Activated naive CD4-positive, alpha-beta T cell treated with anti-CD3 and anti-CD28 coated beads, Interleukin-2, amount 50 U/mL, for 24 hours (primary cell): ENCODE results near the gene PPP1R37.

Experiments used
- H3K27ac Mint-ChIP-seq: one replicate; pipeline ENCODE4 v1.8.0; 2021; ENCODE audit warnings: mild to moderate bottlenecking, mixed read lengths
- H3K27me3 Mint-ChIP-seq: one replicate; pipeline ENCODE4 v1.8.0; 2021; ENCODE audit warnings: mixed read lengths
- H3K36me3 Mint-ChIP-seq: one replicate; pipeline ENCODE4 v1.8.0; 2021; ENCODE audit warnings: mixed read lengths
- H3K4me1 Mint-ChIP-seq: one replicate; pipeline ENCODE4 v1.8.0; 2021; ENCODE audit warnings: mixed read lengths
- H3K4me3 Mint-ChIP-seq: one replicate; pipeline ENCODE4 v1.8.0; 2021; ENCODE audit warnings: mild to moderate bottlenecking, mixed read lengths
- H3K9me3 Mint-ChIP-seq: one replicate; pipeline ENCODE4 v1.8.0; 2021; ENCODE audit warnings: mixed read lengths

The PPP1R37 gene

DNA sequence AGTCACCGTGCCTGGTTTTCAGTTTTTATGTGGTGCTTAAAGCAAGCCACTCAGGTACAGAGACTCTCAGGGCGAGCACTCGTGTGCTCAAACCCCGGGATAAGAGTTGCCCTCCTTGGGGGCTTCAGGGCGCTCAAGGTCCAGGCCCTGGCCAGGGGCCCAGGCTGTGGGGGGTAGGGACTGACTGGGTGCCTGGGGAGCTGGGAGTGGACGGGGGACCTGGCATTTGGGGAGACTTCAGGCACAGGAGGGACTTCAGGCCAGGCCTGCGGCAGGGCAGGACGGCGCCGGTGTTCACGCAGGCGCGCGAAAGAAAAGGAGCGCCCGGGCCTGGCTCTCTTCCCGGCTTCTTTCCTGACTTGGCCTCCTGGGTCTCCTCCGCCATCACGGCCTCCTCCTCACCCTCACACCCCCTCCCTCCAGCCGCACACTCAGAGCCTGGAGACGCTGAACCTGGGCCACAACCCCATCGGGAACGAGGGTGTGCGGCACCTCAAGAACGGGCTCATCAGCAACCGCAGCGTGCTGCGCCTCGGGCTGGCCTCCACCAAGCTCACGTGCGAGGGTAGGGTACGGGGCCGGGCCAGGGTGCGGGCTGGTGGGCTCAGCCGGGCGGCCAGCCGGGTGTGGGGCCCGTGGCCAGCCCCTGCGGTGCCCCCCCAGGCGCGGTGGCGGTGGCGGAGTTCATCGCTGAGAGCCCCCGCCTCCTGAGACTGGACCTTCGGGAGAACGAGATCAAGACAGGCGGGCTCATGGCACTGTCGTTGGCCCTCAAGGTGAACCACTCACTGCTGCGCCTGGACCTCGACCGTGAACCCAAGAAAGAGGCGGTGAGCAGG, 51.7 kb downstream of the PPP1R37 start:
- Mint-ChIP-seq H3K27me3 (no peaks in the 10 kb centered on the region), H3K27ac (no peak overlapping the region), H3K9me3 (no peaks in the 10 kb centered on the region), H3K4me1 (peaks cover 6% of the 10 kb centered on the region), H3K36me3 (peaks cover 1% of the 10 kb centered on the region), H3K4me3 (no peak overlapping the region)

GRCh38 chr19:45145270-45146189, 52.6 kb downstream of the PPP1R37 start:
- Mint-ChIP-seq H3K4me1 (peaks cover 7% of the 10 kb centered on the region), H3K4me3 (no peak overlapping the region), H3K27me3 (no peaks in the 10 kb centered on the region), H3K9me3 (no peaks in the 10 kb centered on the region), H3K27ac (no peak overlapping the region), H3K36me3 (peaks cover 1% of the 10 kb centered on the region)

GRCh38 chr19:45146251-45146650, 53.3 kb downstream of the PPP1R37 start:
- peaks cover 10% of the 10 kb centered on the region for H3K4me1 Mint-ChIP-seq

DNA sequence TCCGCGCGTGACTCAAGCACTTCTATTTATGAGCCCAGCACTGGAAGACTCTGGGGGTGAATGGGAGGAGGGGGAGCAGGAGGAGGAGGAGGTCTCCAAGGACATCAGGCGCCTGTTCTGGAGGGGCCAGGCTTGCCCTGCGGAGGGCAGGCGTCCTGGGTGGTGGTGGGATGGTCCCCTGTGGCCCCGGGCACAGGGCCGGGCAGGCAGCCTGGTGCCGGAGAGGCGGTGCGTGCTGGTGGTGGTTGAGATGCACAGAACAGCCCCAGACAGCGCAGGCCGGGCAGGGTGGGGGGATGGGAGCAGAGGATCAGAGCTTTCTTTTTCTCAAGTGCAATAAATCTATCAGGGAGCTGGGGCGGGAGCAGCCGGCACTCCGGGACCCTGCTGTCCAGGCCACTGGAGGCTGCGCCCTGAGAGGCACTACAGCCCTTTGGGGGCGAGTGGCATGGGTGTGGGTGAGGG, 53.8 kb downstream of the PPP1R37 start:
- Mint-ChIP-seq H3K27ac (no peak overlapping the region), H3K4me1 (peaks cover 15% of the 10 kb centered on the region), H3K27me3 (no peaks in the 10 kb centered on the region), H3K4me3 (no peak overlapping the region), H3K36me3 (peaks cover 1% of the 10 kb centered on the region), H3K9me3 (no peaks in the 10 kb centered on the region)

More at GRCh38 chr19:45146251-45146650, 53.3 kb downstream of the PPP1R37 start:
- H3K9me3 Mint-ChIP-seq: no peaks in the 10 kb centered on the region
- no peaks in the 10 kb centered on the region for H3K27me3 Mint-ChIP-seq
- no peak overlapping the region for H3K4me3 Mint-ChIP-seq
- peaks cover 1% of the 10 kb centered on the region for H3K36me3 Mint-ChIP-seq
- H3K27ac Mint-ChIP-seq: no peak overlapping the region

DNA sequence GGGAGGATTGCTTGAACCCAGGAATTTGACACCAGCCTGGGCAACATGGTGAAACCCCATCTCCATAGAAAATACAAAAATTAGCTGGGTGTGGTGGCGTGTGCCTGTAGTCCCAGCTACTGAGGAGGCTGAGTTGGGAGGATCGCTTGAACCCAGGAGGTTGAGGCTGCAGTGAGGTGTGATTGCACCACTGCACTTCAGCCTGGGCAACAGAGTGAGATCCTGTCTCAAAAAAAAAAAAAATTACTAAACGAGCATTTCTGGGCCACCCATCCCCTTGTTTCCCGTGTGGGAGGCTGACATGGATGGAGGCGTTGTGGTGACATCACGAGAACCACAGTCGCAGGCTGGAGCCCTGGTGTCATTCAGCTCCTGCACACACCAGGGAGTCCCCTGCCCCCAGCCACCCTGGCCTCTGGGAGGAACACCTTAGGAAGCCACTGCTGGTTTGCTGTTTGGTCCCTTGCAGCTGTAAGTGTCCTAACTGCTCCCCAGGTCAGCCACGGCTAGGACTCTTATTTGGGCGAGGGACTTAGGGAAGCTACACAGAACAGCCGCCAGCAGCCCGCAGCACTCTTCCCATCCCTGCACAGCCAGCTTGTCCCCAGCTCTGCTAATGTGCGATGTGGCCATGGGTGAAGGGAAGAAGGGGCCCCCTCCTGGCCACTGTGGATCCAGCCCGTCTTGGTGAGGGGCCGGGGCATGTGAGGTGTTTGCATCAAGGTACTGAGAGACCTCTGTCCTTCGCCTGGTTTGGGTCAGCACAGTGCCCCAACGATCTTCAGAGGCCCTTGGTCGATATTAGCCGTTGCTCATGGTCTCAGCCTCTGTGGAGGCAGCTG, 55.1 kb downstream of the PPP1R37 start:
- peaks cover 2% of the 10 kb centered on the region for H3K36me3 Mint-ChIP-seq
- no peak overlapping the region for H3K27ac Mint-ChIP-seq
- no peaks in the 10 kb centered on the region for H3K9me3 Mint-ChIP-seq
- H3K4me3 Mint-ChIP-seq: no peak overlapping the region
- H3K27me3 Mint-ChIP-seq: peaks cover 3% of the 10 kb centered on the region
- H3K4me1 Mint-ChIP-seq: peaks cover 20% of the 10 kb centered on the region

GRCh38 chr19:45149129-45149528, 56.1 kb downstream of the PPP1R37 start:
- no peak overlapping the region for H3K27ac Mint-ChIP-seq
- no peaks in the 10 kb centered on the region for H3K9me3 Mint-ChIP-seq
- H3K4me1 Mint-ChIP-seq: peaks cover 24% of the 10 kb centered on the region
- H3K4me3 Mint-ChIP-seq: no peak overlapping the region
- H3K27me3 Mint-ChIP-seq: peaks cover 5% of the 10 kb centered on the region
- peaks cover 2% of the 10 kb centered on the region for H3K36me3 Mint-ChIP-seq

GRCh38 chr19:45150180-45150579, 57.2 kb downstream of the PPP1R37 start:
- Mint-ChIP-seq H3K9me3 (no peaks in the 10 kb centered on the region), H3K27me3 (peaks cover 5% of the 10 kb centered on the region), H3K27ac (no peak overlapping the region), H3K36me3 (peaks cover 2% of the 10 kb centered on the region), H3K4me3 (no peak overlapping the region), H3K4me1 (peaks cover 27% of the 10 kb centered on the region)

DNA sequence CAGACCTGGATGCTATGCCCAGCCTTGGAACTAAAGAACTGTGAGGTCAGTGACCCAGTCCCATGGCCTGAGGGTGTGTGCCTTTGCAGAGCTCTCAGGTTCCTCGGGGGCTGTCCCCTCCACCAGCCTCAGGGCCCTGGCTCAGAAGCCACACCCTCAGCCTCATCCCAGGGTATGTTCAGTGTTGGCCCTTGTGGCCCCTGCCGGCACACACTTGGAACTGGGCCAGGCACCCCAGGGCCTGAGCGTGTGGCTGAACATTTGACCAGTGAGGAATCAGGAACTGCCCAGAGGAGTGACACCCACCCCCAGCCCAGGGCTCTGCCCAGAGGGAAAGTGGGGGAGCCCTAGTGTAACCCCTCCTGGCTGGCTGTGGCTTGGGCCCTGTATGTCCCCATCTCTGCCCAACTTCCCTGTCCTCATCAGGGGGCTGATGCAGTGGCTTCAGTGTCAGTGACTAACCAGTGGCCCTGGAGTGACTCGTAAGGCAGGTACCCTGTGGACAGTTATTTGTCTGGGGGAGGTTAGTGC, 57.8 kb downstream of the PPP1R37 start:
- Mint-ChIP-seq H3K4me3 (no peak overlapping the region), H3K27me3 (peaks cover 7% of the 10 kb centered on the region), H3K27ac (no peak overlapping the region), H3K36me3 (peaks cover 2% of the 10 kb centered on the region), H3K9me3 (no peaks in the 10 kb centered on the region), H3K4me1 (peaks cover 27% of the 10 kb centered on the region)

DNA sequence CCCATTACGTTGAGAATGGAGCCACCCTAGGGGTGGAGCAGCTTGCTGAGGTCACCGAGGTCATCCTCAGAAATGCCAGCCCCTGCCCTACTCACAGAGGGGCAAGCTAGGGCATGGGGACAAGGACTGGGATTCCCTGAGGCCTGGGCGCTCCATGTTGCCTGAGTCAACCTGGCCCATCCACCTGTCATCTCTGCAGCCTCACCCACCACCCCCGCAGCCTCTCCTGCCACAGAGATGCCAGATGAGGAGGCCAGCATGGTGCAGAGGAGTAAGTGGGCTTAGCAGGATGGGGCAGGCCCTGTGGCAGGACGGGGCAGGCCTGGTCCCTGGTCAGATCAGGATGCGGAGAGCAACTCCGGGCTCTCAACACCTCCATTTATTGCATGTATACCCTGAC, 58.3 kb downstream of the PPP1R37 start:
- Mint-ChIP-seq H3K4me3 (no peak overlapping the region), H3K4me1 (peaks cover 27% of the 10 kb centered on the region), H3K27ac (no peak overlapping the region), H3K9me3 (no peaks in the 10 kb centered on the region), H3K36me3 (peaks cover 2% of the 10 kb centered on the region), H3K27me3 (peaks cover 7% of the 10 kb centered on the region)

DNA sequence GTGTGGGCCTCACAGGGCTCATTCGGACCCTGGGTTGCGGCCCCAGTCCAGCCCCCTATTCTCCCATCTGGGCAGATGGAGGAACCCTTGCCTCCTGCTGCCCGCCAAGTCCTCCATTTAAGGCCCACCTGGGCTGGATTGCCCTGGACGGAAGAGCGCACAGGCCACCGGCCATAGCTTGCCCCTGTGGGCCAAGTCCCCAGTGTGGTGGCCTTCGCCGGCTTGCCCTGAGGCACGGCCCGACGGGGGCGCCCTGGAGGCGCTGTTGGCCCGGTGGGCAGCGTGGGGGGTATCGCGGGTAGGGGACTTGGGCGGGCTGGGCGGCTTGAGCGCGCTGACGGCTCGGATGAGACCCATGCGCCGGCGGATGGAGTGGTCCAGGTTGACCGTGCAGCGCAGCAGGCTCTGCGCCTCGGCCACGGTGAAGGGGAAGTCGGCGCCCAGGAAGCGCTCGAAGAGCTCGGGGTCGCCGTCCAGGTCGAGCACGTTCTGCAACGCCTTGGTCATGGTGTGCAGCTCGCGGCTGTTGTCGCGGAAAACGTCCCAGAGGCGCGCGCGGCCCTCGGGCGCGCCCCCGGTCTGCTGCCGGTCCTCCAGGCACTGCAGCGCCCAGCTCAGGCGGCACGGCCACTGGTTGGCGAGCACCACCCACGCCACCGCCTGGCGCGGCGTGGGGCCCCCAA, 59.0 kb downstream of the PPP1R37 start:
- peak overlapping the region; percentile 55 for H3K4me3 Mint-ChIP-seq
- no peak overlapping the region for H3K27ac Mint-ChIP-seq
- H3K27me3 Mint-ChIP-seq: peaks cover 8% of the 10 kb centered on the region

GRCh38 chr19:45152504-45153338, 59.7 kb downstream of the PPP1R37 start:
- peaks cover 27% of the 10 kb centered on the region for H3K4me1 Mint-ChIP-seq
- peak overlapping the region; percentile 74 for H3K27ac Mint-ChIP-seq
- no peaks in the 10 kb centered on the region for H3K9me3 Mint-ChIP-seq
- H3K36me3 Mint-ChIP-seq: peaks cover 2% of the 10 kb centered on the region
- H3K4me3 Mint-ChIP-seq: peak overlapping the region; percentile 81
- H3K27me3 Mint-ChIP-seq: peaks cover 11% of the 10 kb centered on the region

More for the DNA sequence above, 59.0 kb downstream of the PPP1R37 start:
- H3K9me3 Mint-ChIP-seq: no peaks in the 10 kb centered on the region
- peaks cover 2% of the 10 kb centered on the region for H3K36me3 Mint-ChIP-seq
- peaks cover 27% of the 10 kb centered on the region for H3K4me1 Mint-ChIP-seq

GRCh38 chr19:45153339-45154063, 60.5 kb downstream of the PPP1R37 start:
- H3K4me3 Mint-ChIP-seq: peak overlapping the region; percentile 81
- H3K27me3 Mint-ChIP-seq: peaks cover 11% of the 10 kb centered on the region
- peaks cover 2% of the 10 kb centered on the region for H3K36me3 Mint-ChIP-seq
- H3K27ac Mint-ChIP-seq: peak overlapping the region; percentile 23
- no peaks in the 10 kb centered on the region for H3K9me3 Mint-ChIP-seq
- H3K4me1 Mint-ChIP-seq: peaks cover 27% of the 10 kb centered on the region
